Measurements from ENCODE around the gene LAMB3. TPM values are rescaled to one million over a fixed set of nuclear protein-coding genes. Genes with fewer than 3 reads are reported as not detected.

Gene LAMB3
- polyA plus RNA-seq, 1 experiment = 4.4 TPM

GRCh38 chr1:209667103-209667502 is 14.9 kb upstream of the LAMB3 start:
- POLR2A ChIA-PET = no interaction called here
- DNase-seq (ENCODE audit: low read depth) = no peak
- no peak overlapping the region for H3K4me3 ChIP-seq (ENCODE audit: low read depth, low read length)
- no peak for TF ChIP-seq CTCF (IDR thresholded peaks at IDR 0.05; ENCODE audit: insufficient read depth, low read depth, low read length)
- peaks cover 5% of the 10 kb centered on the region for H3K27me3 ChIP-seq (ENCODE audit: control insufficient read depth, insufficient read depth, low read length)
- CTCF ChIA-PET = interaction anchor here (1.0 to 1.4 kb wide), 2 partner anchors 12 to 17 kb away, joined by 3 read pairs; no protein-coding TSS in a partner anchor
- no peaks in the 10 kb centered on the region for H3K36me3 ChIP-seq (ENCODE audit: control insufficient read depth, insufficient read depth, low read length)

GRCh38 chr1:209662879-209663327 is 10.7 kb upstream of the LAMB3 start:
- Histone ChIP-seq H3K36me3 (ENCODE audit: control insufficient read depth, insufficient read depth, low read length) (no peaks in the 10 kb centered on the region), H3K4me3 (ENCODE audit: low read depth, low read length) (no peak overlapping the region), H3K27me3 (ENCODE audit: control insufficient read depth, insufficient read depth, low read length) (peaks cover 2% of the 10 kb centered on the region; the same call in 1 of the 2 replicates)
- DNase-seq (ENCODE audit: low read depth) = no peak
- POLR2A ChIA-PET = no interaction called here
- CTCF ChIA-PET = interaction anchor here (2.4 kb wide), 1 partner anchor 12 kb away, joined by 9 read pairs; no protein-coding TSS in a partner anchor
- no peak for TF ChIP-seq CTCF (IDR thresholded peaks at IDR 0.05; ENCODE audit: insufficient read depth, low read depth, low read length)

- H3K27me3 ChIP-seq (ENCODE audit: control insufficient read depth, insufficient read depth, low read length) = peaks cover 2% of the 10 kb centered on the region
- no peak overlapping the region for H3K4me3 ChIP-seq (ENCODE audit: low read depth, low read length)
- TF ChIP-seq CTCF (IDR thresholded peaks at IDR 0.05; ENCODE audit: insufficient read depth, low read depth, low read length) = no peak
- no peaks in the 10 kb centered on the region for H3K36me3 ChIP-seq (ENCODE audit: control insufficient read depth, insufficient read depth, low read length)
- ChIA-PET POLR2A (no interaction called here), CTCF (interaction anchor here (2.4 kb wide), 1 partner anchor 10 kb away, joined by 9 read pairs; no protein-coding TSS in a partner anchor)
- no peak for DNase-seq (ENCODE audit: low read depth)
Observed at GRCh38 chr1:209661071-209661470, 8.8 kb upstream of the LAMB3 start.

GRCh38 chr1:209659909-209660308 is 7.7 kb upstream of the LAMB3 start:
- TF ChIP-seq CTCF (IDR thresholded peaks at IDR 0.05; ENCODE audit: insufficient read depth, low read depth, low read length) = no peak
- CTCF ChIA-PET = interaction anchor here (0.6 kb wide), 1 partner anchor 157 kb away, joined by 3 read pairs; no protein-coding TSS in a partner anchor
- no peak for DNase-seq (ENCODE audit: low read depth)
- POLR2A ChIA-PET = no interaction called here
- Histone ChIP-seq H3K4me3 (ENCODE audit: low read depth, low read length) (no peak overlapping the region), H3K27me3 (ENCODE audit: control insufficient read depth, insufficient read depth, low read length) (peaks cover 2% of the 10 kb centered on the region), H3K36me3 (ENCODE audit: control insufficient read depth, insufficient read depth, low read length) (no peaks in the 10 kb centered on the region)

GRCh38 chr1:209657918-209658317 is 5.7 kb upstream of the LAMB3 start:
- CTCF ChIA-PET = no interaction called here
- DNase-seq (ENCODE audit: low read depth) = no peak
- no peaks in the 10 kb centered on the region; the same call in 1 of the 2 replicates for H3K27me3 ChIP-seq (ENCODE audit: control insufficient read depth, insufficient read depth, low read length)
- no peak for TF ChIP-seq CTCF (IDR thresholded peaks at IDR 0.05; ENCODE audit: insufficient read depth, low read depth, low read length)
- no peak overlapping the region for H3K4me3 ChIP-seq (ENCODE audit: low read depth, low read length)
- no peaks in the 10 kb centered on the region for H3K36me3 ChIP-seq (ENCODE audit: control insufficient read depth, insufficient read depth, low read length)
- POLR2A ChIA-PET = no interaction called here

Measured in BJ (cell line).